GM12878 (cell line): ENCODE data around the gene TRERF1. TPM values are rescaled to one million over a fixed set of nuclear protein-coding genes. Genes with fewer than 3 reads are reported as not detected.

Experiments used
- ATAC-seq: fragments of 200-7000 bp; cut with Tn5 transposase; 3 replicates; pipeline ENCODE4 v1.9.1; 2020; ENCODE audit warnings: mild to moderate bottlenecking, moderate library complexity
- BruUV-seq: library from RNA; stranded (reverse); fragments of 400-500 nt; replicated peaks from 2 replicates; lab custom pipeline; 2021; lab: Mats Ljungman, UMichigan
- CTCF ChIA-PET: fragments of 300-600 bp; sonication (Branson Sonifier 250); formaldehyde crosslinking; extraction: SDS; loops from one replicate; lab custom pipeline; 2021; ENCODE audit warnings: inconsistent platforms; lab: Yijun Ruan, JAX
- POLR2A ChIA-PET: fragments of 350-600 bp; formaldehyde crosslinking; extraction: SDS; loops from one replicate; lab custom pipeline; 2021; ENCODE audit warnings: inconsistent platforms; lab: Charles Lee
- RAD21 ChIA-PET: fragments of 300-600 bp; sonication (Branson Sonifier 250); formaldehyde crosslinking; loops from one replicate; lab custom pipeline; 2023; ENCODE audit warnings: antibody characterized with exemption; ENCODE audit not compliant: unreplicated experiment; lab: Charles Lee
- SMC1A ChIA-PET: fragments of 300-600 bp; sonication (Branson Sonifier 250); formaldehyde crosslinking; loops from one replicate; lab custom pipeline; 2023; ENCODE audit not compliant: unreplicated experiment, uncharacterized antibody; lab: Charles Lee
- DNase-seq: peaks from one replicate; pipeline ENCODE4 v3.0.0-alpha.2; 2011; ENCODE audit warnings: low read depth, low spot score
- FAIRE-seq: peaks from 3 replicates; lab custom pipeline; 2011; peaks lifted over from hg19 to GRCh38; lab: Jason Lieb, UNC
- H2AFZ ChIP-seq: 2 replicates; pipeline ENCODE4 v1.6.0; 2011; ENCODE audit warnings: low read depth, low read length, control low read depth; ENCODE audit not compliant: control insufficient read depth
- H3K27ac ChIP-seq: 2 replicates; pipeline ENCODE4 v1.5.1; 2011; ENCODE audit warnings: control low read depth; ENCODE audit not compliant: control insufficient read depth, insufficient read depth
- H3K27me3 ChIP-seq, 2 experiments: replicated peaks in 1 of 2; 2 replicates each; pipeline versions ENCODE4 v1.6.0 to v1.6.1; 2011; ENCODE audit warnings: low read length in 1 of 2; ENCODE audit not compliant: control insufficient read depth in 2 of 2, insufficient read depth in 2 of 2
- H3K36me3 ChIP-seq, 2 experiments: 2 replicates each; pipeline ENCODE4 v1.5.1; 2011; ENCODE audit warnings: low read length in 1 of 2; ENCODE audit not compliant: control insufficient read depth in 2 of 2, insufficient read depth in 2 of 2
- H3K4me1 ChIP-seq: 2 replicates; pipeline ENCODE4 v1.6.1; 2011; ENCODE audit warnings: mild to moderate bottlenecking, low read length, moderate library complexity, mixed read lengths; ENCODE audit not compliant: control insufficient read depth, insufficient read depth
- H3K4me2 ChIP-seq: 2 replicates; pipeline ENCODE4 v1.6.0; 2011; ENCODE audit warnings: control low read depth; ENCODE audit not compliant: control insufficient read depth, insufficient read depth
- H3K4me3 ChIP-seq: fragments of 200-600 bp; sonication (generic); 2 replicates; pipeline ENCODE4 v1.5.1; 2016
- H3K79me2 ChIP-seq: 2 replicates; pipeline ENCODE4 v1.6.0; 2011; ENCODE audit warnings: low read length; ENCODE audit not compliant: control insufficient read depth, insufficient read depth
- H3K9ac ChIP-seq: 2 replicates; pipeline ENCODE4 v1.8.0; 2011; ENCODE audit warnings: low read length, control low read depth, mixed read lengths; ENCODE audit not compliant: control insufficient read depth, insufficient read depth
- H3K9me3 ChIP-seq: replicated peaks from 3 replicates; pipeline ENCODE4 v1.5.1; 2011; ENCODE audit warnings: mild to moderate bottlenecking, low read length; ENCODE audit not compliant: control insufficient read depth, insufficient read depth
- H4K20me1 ChIP-seq: 2 replicates; pipeline ENCODE4 v1.6.0; 2011; ENCODE audit not compliant: control insufficient read depth, insufficient read depth
- BCL11A ChIP-seq: IDR thresholded peaks from 2 replicates; pipeline ENCODE4 v1.6.1; 2011; ENCODE audit warnings: low read depth, low read length
- ESRRA ChIP-seq: IDR thresholded peaks from 2 replicates; pipeline ENCODE4 v1.6.1; 2012; ENCODE audit warnings: mild to moderate bottlenecking, low read length, improper control_type of control experiment
- FOXK2 ChIP-seq: fragments of 450-650 bp; IDR thresholded peaks from 2 replicates; pipeline ENCODE4 v1.6.1; 2017; ENCODE audit warnings: mild to moderate bottlenecking, moderate library complexity
- HDGF ChIP-seq: fragments of 450-650 bp; IDR thresholded peaks from 2 replicates; pipeline ENCODE4 v1.6.1; 2016; ENCODE audit warnings: antibody characterized with exemption
- JUND ChIP-seq: IDR thresholded peaks from 2 replicates; pipeline ENCODE4 v1.6.1; 2012; ENCODE audit warnings: low read depth, mild to moderate bottlenecking, low read length, improper control_type of control experiment, moderate library complexity
- KDM1A ChIP-seq: fragments of 200-600 bp; sonication (generic); IDR thresholded peaks from 2 replicates; pipeline ENCODE4 v1.6.1; 2016; ENCODE audit warnings: borderline replicate concordance
- MYB ChIP-seq: fragments of 150-350 bp; IDR thresholded peaks from 2 replicates; pipeline ENCODE4 v1.6.1; 2014; ENCODE audit warnings: mild to moderate bottlenecking, low read depth, low read length, borderline replicate concordance
- NFYA ChIP-seq: IDR thresholded peaks from 2 replicates; pipeline ENCODE4 v1.6.1; 2011; ENCODE audit warnings: low read depth, mild to moderate bottlenecking, low read length, improper control_type of control experiment, borderline replicate concordance
- PAX8 ChIP-seq: fragments of 450-650 bp; IDR thresholded peaks from 2 replicates; pipeline ENCODE4 v1.6.1; 2017; ENCODE audit warnings: mild to moderate bottlenecking, moderate library complexity
- PBX3 ChIP-seq: IDR thresholded peaks from 2 replicates; pipeline ENCODE4 v1.6.1; 2011; ENCODE audit warnings: mild to moderate bottlenecking, low read depth, low read length, moderate library complexity; ENCODE audit not compliant: insufficient replicate concordance
- RBBP5 ChIP-seq: fragments of 200-600 bp; sonication (generic); conservative IDR thresholded peaks from 2 replicates; pipeline ENCODE4 v1.6.1; 2016
- STAT3 ChIP-seq: IDR thresholded peaks from 2 replicates; pipeline ENCODE4 v1.6.1; 2011; ENCODE audit warnings: low read depth, low read length, improper control_type of control experiment
- TAF1 ChIP-seq: IDR thresholded peaks from 2 replicates; pipeline ENCODE4 v1.6.1; 2011; ENCODE audit warnings: mild to moderate bottlenecking, low read depth, low read length, borderline replicate concordance
- WRNIP1 ChIP-seq: IDR thresholded peaks from 2 replicates; pipeline ENCODE4 v1.6.1; 2011; ENCODE audit warnings: low read depth, low read length, improper control_type of control experiment, borderline replicate concordance
- ZNF687 ChIP-seq: fragments of 450-650 bp; IDR thresholded peaks from 2 replicates; pipeline ENCODE4 v1.6.1; 2017; ENCODE audit warnings: mild to moderate bottlenecking, moderate library complexity
- WGBS: methylation state at CpG from one replicate; pipeline ENCODE4 v1.1.6; 2016; ENCODE audit warnings: low lambda C conversion rate; ENCODE audit not compliant: insufficient replicate concordance, insufficient coverage; ENCODE audit errors: missing lambda C conversion rate; 5-methylcytosine and 5-hydroxymethylcytosine counted together
- in situ Hi-C: fragments of 300-500 bp; cut with MboI; formaldehyde crosslinking; loops from 9 replicates; pipeline ENCODE4 v1.14.3; 2018; ENCODE audit warnings: mixed read lengths
- intact Hi-C: fragments of 100-400 bp; cut with micrococcal nuclease; formaldehyde crosslinking; loops from one replicate; pipeline ENCODE4 v1.14.2; 2022; ENCODE audit not compliant: unreplicated experiment
- polyA plus RNA-seq, 11 experiments: library from polyadenylated mRNA; depleted of rRNA in 4 of 11; unstranded in 6 of 11; stranded (reverse) in 5 of 11; fragments of >200 nt; fragmentation: Nextera tagmentation in 4 of 11; fragmentation: Illumina TruSeq in 1 of 11; extraction: Ambion mirVana in 4 of 11; extraction: Trizol in 1 of 11; gene quantifications; 1 replicate in 1 of 11; 2 replicates in 10 of 11; pipeline versions ENCODE4 v1.2.1 to v1.2.3, GENCODE V29; 2011 to 2016; ENCODE audit warnings: inconsistent platforms in 2 of 11, missing spikeins in 2 of 11, low read depth in 1 of 11
- total RNA-seq, 4 experiments: library from RNA; depleted of rRNA in 3 of 4; stranded (reverse); fragments of >200 nt in 3 of 4; fragmentation: Illumina TruSeq in 1 of 4; extraction: Trizol in 1 of 4; gene quantifications; 2 replicates each; pipeline versions ENCODE4 v1.2.1 to v1.2.3, GENCODE V29; 2013 to 2021

Gene TRERF1
- total and polyA plus RNA-seq, 10 of the 15 experiments (the other 5 are each of a cell fraction or from before 2014, with no cell fraction given), result 2.2 to 19.4 (median 7.2) TPM

GRCh38 chr6:42294759-42295158 is 157.0 kb downstream of the TRERF1 start:
- ATAC-seq, result no peak
- no peak overlapping the region for H3K9ac ChIP-seq
- ChIA-PET POLR2A (interaction anchor here (0.6 kb wide), 1 partner anchor 857 kb away, joined by 4 read pairs; no protein-coding TSS in a partner anchor), RAD21 (no interaction called here), CTCF (interaction anchor here (2.7 kb wide), 1 partner anchor 253 kb away, joined by 7 read pairs; no protein-coding TSS in a partner anchor), SMC1A (interaction anchor here (0.9 to 2.2 kb wide), 4 partner anchors 10 to 355 kb away, joined by 3 to 6 read pairs (median 4); no protein-coding TSS in a partner anchor)
- no peaks in the 10 kb centered on the region; a peak in 1 of 4 replicates for H3K36me3 ChIP-seq
- no peak overlapping the region for H3K4me3 ChIP-seq
- no peaks in the 10 kb centered on the region for H4K20me1 ChIP-seq
- no peaks in the 10 kb centered on the region for H3K79me2 ChIP-seq
- TF ChIP-seq ESRRA (no peak), RBBP5 (no peak), PBX3 (no peak), NFYA (no peak), FOXK2 (no peak), TAF1 (no peak), JUND (no peak), BCL11A (no peak), PAX8 (no peak), HDGF (no peak), KDM1A (no peak), ZNF687 (no peak), MYB (no peak), WRNIP1 (no peak), STAT3 (no peak)
- peaks cover 12% of the 10 kb centered on the region for H3K4me1 ChIP-seq
- no peak for DNase-seq
- no peaks in the 10 kb centered on the region for H3K9me3 ChIP-seq
- no TSS peak for BruUV-seq
- H3K27me3 ChIP-seq, result no peaks in the 10 kb centered on the region
- 49% methylated on average over 3 of the region's 3 CpGs for WGBS
- no peak overlapping the region for H3K27ac ChIP-seq
- FAIRE-seq, result no peak
- no peak overlapping the region for H3K4me2 ChIP-seq
- intact Hi-C loops (no loop called here), in situ Hi-C loops (no loop called here)
- no peak overlapping the region for H2AFZ ChIP-seq
